Neuron (in vitro differentiated cells): ENCODE results near the gene TMED5.
"Not testable (repeated sequence)": the region's sequence is repeated elsewhere in the genome, so short reads cannot be mapped to it uniquely, and the experiment has no call there.

Experiments used
- H2AFZ ChIP-seq: one replicate; pipeline ENCODE4 v1.6.1; 2013; ENCODE audit warnings: low read depth, mild to moderate bottlenecking, inconsistent platforms, low read length, moderate library complexity
- H3K27me3 ChIP-seq: one replicate; pipeline ENCODE4 v1.6.1; 2013; ENCODE audit warnings: low read length; ENCODE audit not compliant: insufficient read depth
- H3K36me3 ChIP-seq: one replicate; pipeline ENCODE4 v1.6.1; 2013; ENCODE audit warnings: low read length; ENCODE audit not compliant: insufficient read depth
- H3K4me1 ChIP-seq: one replicate; pipeline ENCODE4 v1.6.1; 2013; ENCODE audit warnings: low read length; ENCODE audit not compliant: insufficient read depth
- H3K4me3 ChIP-seq: 2 replicates; pipeline ENCODE4 v1.5.1; 2013; ENCODE audit warnings: mild to moderate bottlenecking, low read length, moderate library complexity
- H3K9me3 ChIP-seq: one replicate; pipeline ENCODE4 v1.6.1; 2013; ENCODE audit warnings: low read length

The TMED5 gene

DNA sequence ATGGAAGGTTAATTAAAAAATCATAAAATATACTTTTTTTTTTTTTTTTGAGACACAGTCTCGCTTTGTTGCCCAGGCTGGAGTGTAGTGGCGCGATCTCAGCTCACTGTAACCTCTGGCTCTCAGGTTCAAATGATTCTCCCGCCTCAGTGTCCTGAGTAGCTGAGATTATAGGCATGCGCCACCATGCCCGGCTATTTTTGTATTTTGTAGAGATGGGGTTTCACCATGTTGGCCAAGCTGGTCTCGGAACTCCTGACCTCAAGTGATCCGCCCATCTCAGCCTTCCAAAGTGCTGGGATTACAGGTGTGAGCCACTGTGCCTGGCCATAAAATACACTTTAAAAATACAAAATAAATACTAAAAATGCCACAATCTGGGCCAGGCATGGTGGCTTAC is 16.9 kb downstream of the TMED5 start:
- not testable (repeated sequence) for H3K36me3 ChIP-seq

DNA sequence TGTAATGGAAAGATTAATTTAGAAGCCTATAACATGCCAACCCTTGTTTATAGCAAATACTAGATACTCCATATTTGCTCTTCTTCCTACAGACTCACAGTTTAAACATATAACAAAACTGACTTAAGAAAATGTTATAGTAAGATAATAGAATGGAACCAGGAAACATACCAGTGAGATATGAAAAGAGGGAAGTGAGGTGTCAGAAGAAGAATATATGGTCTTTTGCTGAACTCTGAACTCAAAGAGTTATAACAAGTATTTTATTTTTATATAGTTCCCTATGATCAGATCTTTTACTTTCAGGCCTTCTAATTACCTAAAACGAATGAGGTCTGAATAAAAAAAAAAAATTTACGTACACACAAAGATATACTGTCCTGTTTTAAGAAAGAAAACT is 20.9 kb downstream of the TMED5 start:
- Histone ChIP-seq H3K36me3 (peaks cover 22% of the 10 kb centered on the region), H2AFZ (no peak overlapping the region), H3K27me3 (no peaks in the 10 kb centered on the region), H3K4me1 (peaks cover 7% of the 10 kb centered on the region), H3K9me3 (no peaks in the 10 kb centered on the region), H3K4me3 (no peak overlapping the region)

More for the DNA sequence above, 16.9 kb downstream of the TMED5 start:
- not testable (repeated sequence) for H2AFZ ChIP-seq, H3K9me3 ChIP-seq, H3K27me3 ChIP-seq, H3K4me3 ChIP-seq, H3K4me1 ChIP-seq

- Histone ChIP-seq H3K27me3 (no peaks in the 10 kb centered on the region), H3K4me1 (no peaks in the 10 kb centered on the region), H3K36me3 (peaks cover 43% of the 10 kb centered on the region), H3K4me3 (no peak overlapping the region), H2AFZ (no peak overlapping the region), H3K9me3 (no peaks in the 10 kb centered on the region)
These were observed 24.9 kb downstream of the TMED5 start for GRCh38 chr1:93155335-93155734.

GRCh38 chr1:93154898-93155297 is 25.3 kb downstream of the TMED5 start:
- Histone ChIP-seq H3K27me3 (no peaks in the 10 kb centered on the region), H3K36me3 (peaks cover 46% of the 10 kb centered on the region)

GRCh38 chr1:93152835-93153234 is 27.4 kb downstream of the TMED5 start:
- no peaks in the 10 kb centered on the region for H3K4me1 ChIP-seq
- H3K36me3 ChIP-seq = peaks cover 47% of the 10 kb centered on the region
- H3K4me3 ChIP-seq = no peak overlapping the region
- no peaks in the 10 kb centered on the region for H3K9me3 ChIP-seq
- no peak overlapping the region for H2AFZ ChIP-seq
- no peaks in the 10 kb centered on the region for H3K27me3 ChIP-seq

More at GRCh38 chr1:93154898-93155297, 25.3 kb downstream of the TMED5 start:
- H3K4me1 ChIP-seq = no peaks in the 10 kb centered on the region
- no peak overlapping the region for H3K4me3 ChIP-seq
- H3K9me3 ChIP-seq = no peaks in the 10 kb centered on the region
- H2AFZ ChIP-seq = no peak overlapping the region

- Histone ChIP-seq H3K9me3 (no peaks in the 10 kb centered on the region), H3K27me3 (no peaks in the 10 kb centered on the region), H3K4me1 (no peaks in the 10 kb centered on the region), H3K36me3 (peaks cover 43% of the 10 kb centered on the region), H3K4me3 (no peak overlapping the region), H2AFZ (no peak overlapping the region)
These were observed 28.7 kb downstream of the TMED5 start for GRCh38 chr1:93151474-93151873.

GRCh38 chr1:93150729-93151128 is 29.5 kb downstream of the TMED5 start:
- Histone ChIP-seq H3K9me3 (no peaks in the 10 kb centered on the region), H3K4me3 (no peak overlapping the region), H3K36me3 (peaks cover 40% of the 10 kb centered on the region)

DNA sequence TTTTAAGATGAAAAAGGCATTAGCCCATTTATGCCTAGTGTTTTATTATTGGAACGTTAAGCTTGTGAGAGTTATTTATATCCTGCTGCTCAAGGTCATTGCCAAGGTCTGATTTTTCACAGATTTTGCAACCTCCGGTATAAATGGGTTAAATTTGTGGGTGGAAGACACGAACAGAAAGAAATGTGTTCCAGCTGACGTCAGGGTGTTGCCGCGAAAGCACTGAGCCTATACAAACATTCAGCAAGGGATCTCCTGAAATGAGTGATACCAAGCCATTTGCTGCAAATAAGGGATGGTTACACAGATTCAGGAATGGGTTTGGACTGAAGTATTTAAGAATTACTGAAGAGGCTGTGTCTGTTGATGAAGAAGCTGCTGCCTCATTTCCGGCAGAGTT is 32.2 kb downstream of the TMED5 start:
- no peaks in the 10 kb centered on the region for H3K27me3 ChIP-seq
- H3K4me3 ChIP-seq = no peak overlapping the region
- peaks cover 25% of the 10 kb centered on the region for H3K36me3 ChIP-seq
- no peaks in the 10 kb centered on the region for H3K9me3 ChIP-seq
- H3K4me1 ChIP-seq = no peaks in the 10 kb centered on the region
- H2AFZ ChIP-seq = no peak overlapping the region

More at GRCh38 chr1:93150729-93151128, 29.5 kb downstream of the TMED5 start:
- H3K27me3 ChIP-seq = no peaks in the 10 kb centered on the region
- no peak overlapping the region for H2AFZ ChIP-seq
- H3K4me1 ChIP-seq = no peaks in the 10 kb centered on the region

- H2AFZ ChIP-seq = no peak overlapping the region
- no peaks in the 10 kb centered on the region for H3K4me1 ChIP-seq
- peaks cover 35% of the 10 kb centered on the region for H3K36me3 ChIP-seq
- H3K27me3 ChIP-seq = no peaks in the 10 kb centered on the region
- no peaks in the 10 kb centered on the region for H3K9me3 ChIP-seq
- no peak overlapping the region for H3K4me3 ChIP-seq
These were observed 36.4 kb downstream of the TMED5 start for GRCh38 chr1:93143769-93144168.

DNA sequence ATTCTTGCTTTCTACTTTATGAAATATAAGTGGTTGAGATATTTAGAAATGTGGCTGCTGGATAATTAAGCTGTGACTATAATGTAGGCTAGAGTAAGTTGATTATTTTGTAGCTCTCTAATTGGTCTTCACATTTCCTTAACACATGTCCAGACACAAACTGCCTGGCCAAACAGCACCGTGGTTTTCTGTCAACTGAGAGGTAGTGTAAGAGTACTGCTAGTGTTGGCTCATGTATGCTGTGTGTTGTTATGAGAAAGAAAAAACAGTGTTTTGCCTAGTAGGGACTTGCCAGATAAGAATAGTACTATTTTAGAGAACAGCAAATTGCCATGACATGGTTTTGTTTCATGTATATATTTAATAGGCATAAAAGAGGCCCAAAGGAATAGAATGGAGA is 37.1 kb downstream of the TMED5 start:
- Histone ChIP-seq H3K9me3 (no peaks in the 10 kb centered on the region), H3K36me3 (peaks cover 40% of the 10 kb centered on the region), H3K4me1 (no peaks in the 10 kb centered on the region), H3K4me3 (no peak overlapping the region), H3K27me3 (no peaks in the 10 kb centered on the region), H2AFZ (no peak overlapping the region)

- no peaks in the 10 kb centered on the region for H3K4me1 ChIP-seq
- H3K27me3 ChIP-seq = no peaks in the 10 kb centered on the region
- peaks cover 49% of the 10 kb centered on the region for H3K36me3 ChIP-seq
- H3K9me3 ChIP-seq = no peaks in the 10 kb centered on the region
- H3K4me3 ChIP-seq = no peak overlapping the region
- H2AFZ ChIP-seq = no peak overlapping the region
These were observed 38.1 kb downstream of the TMED5 start for GRCh38 chr1:93142161-93142560.

GRCh38 chr1:93140106-93140505 is 40.1 kb downstream of the TMED5 start:
- Histone ChIP-seq H2AFZ (no peak overlapping the region), H3K36me3 (peaks cover 62% of the 10 kb centered on the region)

DNA sequence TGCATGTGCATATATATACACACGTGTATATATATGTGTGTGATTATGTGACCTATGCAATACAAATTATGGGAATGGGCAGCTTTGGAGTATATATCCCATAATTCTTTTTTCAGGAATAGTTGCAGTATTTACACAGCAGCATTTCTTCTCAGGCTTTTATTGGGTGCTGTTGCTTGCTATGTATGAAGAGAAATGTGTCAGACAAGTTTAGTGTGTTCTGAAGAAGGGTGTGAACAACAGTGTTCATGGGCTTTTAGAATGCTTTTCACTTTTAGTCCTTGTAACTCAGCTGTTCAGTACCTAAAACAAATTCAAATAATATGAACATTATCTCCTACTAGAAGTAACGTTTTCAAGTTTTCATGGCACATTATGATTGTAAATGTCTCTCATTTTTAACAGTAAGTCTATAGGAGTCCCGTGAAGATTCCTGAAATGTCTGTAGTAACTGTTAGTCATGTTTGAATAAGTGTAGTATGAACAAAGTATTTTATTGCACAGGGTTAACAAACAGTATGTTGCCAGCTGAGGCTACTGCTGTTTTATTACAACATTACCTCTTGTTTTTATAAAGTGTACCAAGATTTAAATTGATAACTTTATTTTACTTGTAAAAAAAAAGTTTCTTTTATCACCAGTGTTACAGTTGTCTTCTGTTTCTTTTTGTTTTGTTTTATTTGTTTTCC is 42.5 kb downstream of the TMED5 start:
- no peaks in the 10 kb centered on the region for H3K4me1 ChIP-seq

More at GRCh38 chr1:93140106-93140505, 40.1 kb downstream of the TMED5 start:
- Histone ChIP-seq H3K4me3 (no peak overlapping the region), H3K4me1 (no peaks in the 10 kb centered on the region), H3K9me3 (no peaks in the 10 kb centered on the region), H3K27me3 (no peaks in the 10 kb centered on the region)

DNA sequence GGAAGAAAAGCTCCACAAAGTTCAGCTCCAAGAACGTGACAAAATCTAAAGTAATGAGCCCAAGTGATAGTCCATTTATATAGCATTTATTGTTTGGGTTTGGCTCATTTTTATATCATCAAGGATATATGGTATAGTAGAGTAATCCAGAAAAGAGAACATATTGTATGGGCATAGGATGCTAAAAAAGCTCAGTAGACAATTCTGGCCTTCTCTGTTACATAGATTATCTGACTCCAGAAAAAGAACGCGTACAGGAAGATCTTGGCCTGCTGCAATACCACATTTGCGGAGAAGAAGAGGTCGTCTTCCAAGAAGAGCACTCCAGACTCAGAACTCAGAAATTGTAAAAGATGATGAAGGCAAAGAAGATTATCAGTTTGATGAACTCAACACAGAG is 43.8 kb downstream of the TMED5 start:
- H2AFZ ChIP-seq = no peak overlapping the region
- no peak overlapping the region for H3K4me3 ChIP-seq
- H3K4me1 ChIP-seq = no peaks in the 10 kb centered on the region
- no peaks in the 10 kb centered on the region for H3K9me3 ChIP-seq
- peaks cover 81% of the 10 kb centered on the region for H3K36me3 ChIP-seq
- no peaks in the 10 kb centered on the region for H3K27me3 ChIP-seq

More for the DNA sequence above, 42.5 kb downstream of the TMED5 start:
- no peak overlapping the region for H2AFZ ChIP-seq
- no peaks in the 10 kb centered on the region for H3K9me3 ChIP-seq
- H3K36me3 ChIP-seq = peaks cover 81% of the 10 kb centered on the region
- H3K27me3 ChIP-seq = no peaks in the 10 kb centered on the region
- H3K4me3 ChIP-seq = no peak overlapping the region
